HG02943 (cell line): Measurements from ENCODE around the gene CTDSP1.

ENCODE experiments used
- ATAC-seq: cut with Tn5 transposase; IDR thresholded peaks from one replicate; pipeline ENCODE4 v1.9.1; 2021; ENCODE audit warnings: mild to moderate bottlenecking, low read depth, moderate library complexity; ENCODE audit not compliant: unreplicated experiment

Gene CTDSP1

GRCh38 chr2:218382785-218383184 lies 16.9 kb upstream of the CTDSP1 start:
- ATAC-seq: no peak

DNA sequence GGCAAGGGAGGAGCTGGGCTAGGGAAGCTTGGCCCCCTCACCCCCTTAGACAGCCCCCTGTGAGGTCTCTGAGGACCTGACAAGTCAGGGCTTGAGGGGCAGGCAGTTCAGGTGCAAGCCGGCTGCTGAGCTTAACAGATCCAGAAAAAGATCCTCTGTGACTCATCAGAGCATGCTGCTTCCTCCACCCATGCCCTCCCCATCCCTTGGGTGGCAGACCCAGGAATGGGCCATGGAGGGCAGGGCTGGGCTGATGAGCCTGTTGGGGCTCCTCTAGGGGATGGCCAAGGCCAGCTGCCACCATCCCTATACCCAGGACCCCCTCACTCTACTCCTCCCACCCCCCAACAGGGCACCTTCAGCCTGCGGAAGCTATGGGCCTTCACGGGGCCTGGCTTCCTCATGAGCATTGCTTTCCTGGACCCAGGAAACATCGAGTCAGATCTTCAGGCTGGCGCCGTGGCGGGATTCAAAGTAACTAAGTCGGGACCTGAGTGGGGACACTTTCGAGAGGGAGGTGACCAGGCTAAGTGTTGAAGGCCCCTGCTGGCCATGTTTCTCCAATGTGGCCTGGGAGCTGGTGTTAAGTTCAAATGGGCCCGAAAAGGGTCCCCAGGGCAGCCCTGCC lies 15.7 kb upstream of the CTDSP1 start:
- no peak for ATAC-seq

DNA sequence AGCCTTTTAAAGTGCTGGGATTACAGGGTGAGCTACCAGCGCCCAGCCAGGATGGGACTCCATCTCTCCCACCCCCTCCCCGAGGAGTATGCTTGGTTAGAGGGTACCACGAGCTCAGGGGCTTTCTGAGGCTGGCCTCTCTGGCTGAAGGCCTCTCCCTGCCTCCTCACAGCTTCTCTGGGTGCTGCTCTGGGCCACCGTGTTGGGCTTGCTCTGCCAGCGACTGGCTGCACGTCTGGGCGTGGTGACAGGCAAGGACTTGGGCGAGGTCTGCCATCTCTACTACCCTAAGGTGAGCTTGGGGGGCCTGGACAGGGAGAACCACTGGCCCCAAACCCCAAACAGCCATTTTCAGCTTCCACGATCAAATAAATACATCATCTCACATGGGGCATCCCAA lies 14.7 kb upstream of the CTDSP1 start:
- ATAC-seq: no peak

DNA sequence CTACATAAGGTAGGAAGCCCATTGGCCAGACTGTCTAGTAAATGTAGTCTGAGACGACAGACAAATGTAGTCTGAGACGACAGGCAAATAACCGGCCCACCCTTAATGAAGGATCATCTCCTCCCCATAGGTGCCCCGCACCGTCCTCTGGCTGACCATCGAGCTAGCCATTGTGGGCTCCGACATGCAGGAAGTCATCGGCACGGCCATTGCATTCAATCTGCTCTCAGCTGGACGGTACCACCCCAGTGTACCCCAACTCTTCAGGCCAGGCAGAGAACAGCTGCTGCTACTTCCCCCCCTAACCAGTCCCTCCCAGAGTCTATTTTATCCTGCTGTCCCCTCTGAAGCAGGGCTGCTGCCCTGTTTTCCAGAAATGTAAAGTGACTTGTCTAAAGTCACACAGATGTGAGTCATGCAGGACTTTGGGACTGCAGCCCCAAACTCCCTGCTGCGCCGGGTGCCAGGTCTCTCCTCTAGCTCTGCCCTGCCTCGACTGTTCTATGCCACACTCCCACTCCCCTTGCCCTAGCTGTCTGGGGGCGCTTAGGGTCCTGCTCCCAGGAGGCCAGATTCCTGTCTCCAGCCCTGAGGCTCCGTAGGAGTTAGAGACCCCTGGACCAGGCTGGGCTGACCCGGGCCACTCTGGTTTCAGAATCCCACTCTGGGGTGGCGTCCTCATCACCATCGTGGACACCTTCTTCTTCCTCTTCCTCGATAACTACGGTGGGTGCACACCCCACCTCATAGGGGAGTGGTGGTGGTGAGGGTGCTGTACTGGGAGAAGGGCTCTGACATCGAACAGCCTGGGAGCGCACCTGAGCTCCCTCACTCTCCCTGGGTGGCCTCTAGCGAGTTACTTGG lies 12.9 kb upstream of the CTDSP1 start:
- no peak for ATAC-seq

DNA sequence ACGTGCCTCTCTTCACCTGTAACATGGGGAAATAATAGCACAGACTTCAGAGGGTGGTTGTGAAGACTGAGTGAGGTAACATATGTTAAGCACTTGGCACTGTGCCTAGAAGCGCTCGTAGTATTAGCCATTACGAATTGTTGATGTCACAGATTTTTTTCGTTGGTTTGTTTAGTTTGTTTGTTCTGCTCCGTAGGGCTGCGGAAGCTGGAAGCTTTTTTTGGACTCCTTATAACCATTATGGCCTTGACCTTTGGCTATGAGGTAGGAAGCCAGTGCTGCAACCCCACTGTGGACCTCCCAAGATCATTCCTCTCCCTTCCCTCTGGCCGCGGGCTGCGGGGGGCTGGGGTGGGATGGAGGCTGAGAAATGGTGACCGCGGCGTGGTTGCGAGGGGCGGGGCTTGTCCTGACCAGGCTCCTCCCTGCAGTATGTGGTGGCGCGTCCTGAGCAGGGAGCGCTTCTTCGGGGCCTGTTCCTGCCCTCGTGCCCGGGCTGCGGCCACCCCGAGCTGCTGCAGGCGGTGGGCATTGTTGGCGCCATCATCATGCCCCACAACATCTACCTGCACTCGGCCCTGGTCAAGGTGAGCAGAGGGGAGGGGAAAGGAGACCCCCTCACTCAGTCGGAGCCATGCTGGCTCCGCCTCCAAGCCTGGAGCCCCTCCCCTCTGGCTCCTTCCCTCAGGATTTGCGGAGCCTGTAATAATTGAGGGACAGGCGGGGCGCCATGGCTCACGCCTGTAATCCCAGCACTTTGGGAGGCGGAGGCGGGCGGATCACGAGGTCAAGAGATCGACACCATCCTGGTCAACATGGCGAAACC lies 12.1 kb upstream of the CTDSP1 start:
- ATAC-seq: no peak

GRCh38 chr2:218389333-218390150 lies 10.1 kb upstream of the CTDSP1 start:
- ATAC-seq: no peak

DNA sequence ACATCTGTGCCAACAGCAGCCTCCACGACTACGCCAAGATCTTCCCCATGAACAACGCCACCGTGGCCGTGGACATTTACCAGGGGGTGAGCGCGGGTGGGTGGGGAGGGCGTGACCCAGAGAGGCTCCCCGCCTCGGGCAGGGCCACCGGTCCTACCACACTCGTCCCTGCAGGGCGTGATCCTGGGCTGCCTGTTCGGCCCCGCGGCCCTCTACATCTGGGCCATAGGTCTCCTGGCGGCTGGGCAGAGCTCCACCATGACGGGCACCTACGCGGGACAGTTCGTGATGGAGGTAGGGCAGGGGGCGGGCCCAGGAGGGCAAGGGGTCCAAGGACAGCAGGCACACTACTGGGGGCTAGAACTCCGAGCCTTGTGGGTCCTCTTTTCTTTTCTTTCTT lies 8.5 kb upstream of the CTDSP1 start:
- no peak for ATAC-seq

DNA sequence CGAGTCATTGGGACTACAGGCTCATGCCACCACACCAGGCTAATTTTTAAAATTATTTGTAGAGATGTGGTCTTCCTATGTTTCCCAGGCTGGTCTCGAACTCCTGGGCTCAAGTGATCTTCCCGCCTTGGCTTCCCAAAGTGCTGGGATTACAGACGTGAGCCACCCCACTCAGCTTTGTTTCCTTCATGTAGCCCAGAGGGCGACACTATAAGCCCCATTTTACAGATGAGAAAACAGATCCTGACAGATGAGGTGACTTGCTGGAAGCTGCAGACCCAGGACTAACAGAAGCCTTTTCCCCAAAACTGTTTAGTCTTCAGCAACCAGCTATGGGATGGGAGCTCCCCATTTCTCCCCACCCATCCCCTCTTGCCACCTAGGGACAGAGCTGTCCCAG lies 7.2 kb upstream of the CTDSP1 start:
- no peak for ATAC-seq

- no peak for ATAC-seq
Observed at GRCh38 chr2:218392891-218393462, 6.7 kb upstream of the CTDSP1 start.

GRCh38 chr2:218393750-218394290 lies 5.8 kb upstream of the CTDSP1 start:
- no peak for ATAC-seq

- ATAC-seq: no peak
Observed at GRCh38 chr2:218394298-218395089, 5.2 kb upstream of the CTDSP1 start.

DNA sequence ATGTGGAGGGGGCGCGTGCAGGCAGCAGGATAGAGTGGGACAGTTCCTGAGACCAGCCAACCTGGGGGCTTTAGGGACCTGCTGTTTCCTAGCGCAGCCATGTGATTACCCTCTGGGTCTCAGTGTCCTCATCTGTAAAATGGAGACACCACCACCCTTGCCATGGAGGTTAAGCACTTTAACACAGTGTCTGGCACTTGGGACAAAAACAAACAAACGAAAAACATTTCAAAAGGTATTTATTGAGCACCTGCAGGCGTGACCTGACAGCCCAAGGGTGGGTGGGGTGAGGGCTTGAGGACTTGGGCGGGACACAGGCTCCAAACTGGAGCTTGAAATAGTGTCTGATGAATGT lies 4.6 kb upstream of the CTDSP1 start:
- no peak for ATAC-seq

- ATAC-seq: no peak
Observed at GRCh38 chr2:218395456-218395825, 4.2 kb upstream of the CTDSP1 start.

DNA sequence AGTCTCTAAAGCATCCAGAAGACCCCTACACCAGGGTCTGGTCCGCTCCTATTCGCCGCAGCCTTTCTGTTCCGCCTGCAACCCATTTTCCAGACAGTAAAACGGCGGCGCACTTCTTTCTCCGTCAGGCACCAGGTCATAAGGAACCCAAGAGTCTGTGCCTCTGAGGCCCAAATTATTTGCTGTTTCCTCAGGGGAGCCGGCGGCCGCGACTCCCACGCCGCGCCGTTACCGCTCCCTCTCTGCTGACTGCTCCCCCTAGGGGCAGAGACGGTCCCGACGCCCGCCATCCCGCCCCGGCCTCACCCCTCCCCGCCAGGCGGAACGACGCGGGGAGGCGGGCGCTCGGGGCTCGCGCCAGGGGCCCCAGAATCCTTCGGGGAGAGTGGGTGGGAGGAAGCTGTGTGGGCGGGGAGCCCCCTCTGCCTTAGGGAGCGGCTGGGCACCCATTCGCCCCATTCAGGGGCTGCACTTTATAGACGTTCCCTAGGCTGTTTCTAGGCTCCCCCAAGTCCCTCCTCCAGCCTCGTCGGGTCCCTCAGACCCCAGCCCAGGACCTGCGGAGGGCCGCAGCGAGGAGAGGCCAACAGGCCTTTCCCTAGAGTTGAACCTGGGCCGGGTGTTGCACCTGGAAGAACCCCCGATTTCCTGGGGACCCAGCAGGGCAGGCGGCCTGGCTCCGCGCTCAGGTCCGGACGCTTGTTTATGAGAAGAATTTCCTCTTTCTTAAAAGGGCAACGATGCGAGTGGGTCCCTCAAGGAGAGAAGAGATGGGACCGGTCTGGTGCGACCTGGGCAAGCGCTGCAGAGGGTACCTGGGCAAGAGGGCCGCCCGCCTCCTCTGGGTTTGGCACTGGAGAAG lies 3.6 kb upstream of the CTDSP1 start:
- ATAC-seq: peak; percentile 36

- no peak for ATAC-seq
Observed at GRCh38 chr2:218396688-218397462, 2.8 kb upstream of the CTDSP1 start.

DNA sequence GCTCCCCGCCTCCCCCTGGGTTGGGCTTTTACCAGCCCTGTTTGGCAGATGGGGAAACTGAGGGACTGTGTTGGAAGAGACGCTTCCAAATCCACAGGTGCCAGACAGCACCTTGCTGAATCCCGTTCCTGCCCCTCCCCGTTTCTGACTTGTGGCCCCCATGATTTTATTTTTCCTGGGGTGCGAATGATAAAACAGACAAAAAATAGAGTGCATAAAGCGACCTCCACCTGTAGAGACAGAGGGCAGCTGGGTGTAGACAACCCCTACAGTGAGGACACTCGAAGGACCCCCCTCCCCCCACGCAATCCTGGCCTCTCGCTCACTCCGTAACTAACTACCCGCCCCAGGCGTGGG lies 2.2 kb upstream of the CTDSP1 start:
- no peak for ATAC-seq

DNA sequence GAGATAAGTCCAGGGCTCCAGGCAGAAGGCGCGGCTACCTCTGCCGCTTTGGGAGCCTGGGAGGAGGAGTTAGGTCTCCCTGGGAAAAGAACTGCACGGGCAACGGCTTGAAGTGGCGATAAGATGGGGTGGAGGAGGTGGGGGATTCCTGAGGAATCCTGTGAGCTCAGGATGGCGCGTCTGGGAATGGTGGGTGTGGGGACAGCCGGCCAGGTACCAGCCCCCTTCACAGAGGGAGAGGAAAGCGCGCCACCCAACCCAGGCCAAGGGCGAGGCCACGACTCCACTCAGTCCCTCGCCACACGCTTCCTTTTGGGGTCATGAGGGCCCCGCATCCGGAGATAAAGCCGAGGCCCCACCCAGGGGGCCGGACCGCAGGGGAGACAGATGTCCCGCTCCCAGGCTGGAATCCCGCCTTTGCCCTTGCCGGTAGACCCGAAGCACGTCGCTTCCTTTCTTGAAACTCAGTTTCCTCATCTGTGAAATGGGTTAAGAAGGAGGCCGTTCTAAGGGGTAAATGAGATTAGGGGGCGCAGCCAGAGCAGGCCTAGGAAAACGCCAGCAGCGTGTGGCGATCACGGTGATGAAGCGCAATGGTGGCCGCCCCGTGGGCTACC lies 1.7 kb upstream of the CTDSP1 start:
- no peak for ATAC-seq
